Vagina (tissue), 2 donors: ENCODE measurements around the gene STXBP6.

Experiments
- POLR2A ChIP-seq, 2 donors: fragments of 450-650 bp; IDR thresholded peaks; one replicate each; pipeline ENCODE4 v1.6.1; 2017; ENCODE audit warnings: antibody characterized with exemption in 2 of 2, mild to moderate bottlenecking in 2 of 2, moderate library complexity in 2 of 2
- POLR2AphosphoS5 ChIP-seq, 2 donors: sonication (generic); formaldehyde crosslinking; IDR thresholded peaks; one replicate each; pipeline ENCODE4 v1.9.0; 2017; ENCODE audit warnings: antibody characterized with exemption in 2 of 2, mild to moderate bottlenecking in 2 of 2, low read depth in 1 of 2; ENCODE audit not compliant: insufficient read depth in 1 of 2
- TF ChIP-seq, protein P1 (sequence below), 3 experiments: fragments of 450-650 bp in 2 of 3; fragments of 200-600 bp in 1 of 3; sonication (generic) in 1 of 3; IDR thresholded peaks; one replicate each; pipeline ENCODE4 v1.5.1; 2017 to 2019; ENCODE audit warnings: antibody characterized with exemption in 3 of 3, mild to moderate bottlenecking in 2 of 3, moderate library complexity in 2 of 3

DNA sequence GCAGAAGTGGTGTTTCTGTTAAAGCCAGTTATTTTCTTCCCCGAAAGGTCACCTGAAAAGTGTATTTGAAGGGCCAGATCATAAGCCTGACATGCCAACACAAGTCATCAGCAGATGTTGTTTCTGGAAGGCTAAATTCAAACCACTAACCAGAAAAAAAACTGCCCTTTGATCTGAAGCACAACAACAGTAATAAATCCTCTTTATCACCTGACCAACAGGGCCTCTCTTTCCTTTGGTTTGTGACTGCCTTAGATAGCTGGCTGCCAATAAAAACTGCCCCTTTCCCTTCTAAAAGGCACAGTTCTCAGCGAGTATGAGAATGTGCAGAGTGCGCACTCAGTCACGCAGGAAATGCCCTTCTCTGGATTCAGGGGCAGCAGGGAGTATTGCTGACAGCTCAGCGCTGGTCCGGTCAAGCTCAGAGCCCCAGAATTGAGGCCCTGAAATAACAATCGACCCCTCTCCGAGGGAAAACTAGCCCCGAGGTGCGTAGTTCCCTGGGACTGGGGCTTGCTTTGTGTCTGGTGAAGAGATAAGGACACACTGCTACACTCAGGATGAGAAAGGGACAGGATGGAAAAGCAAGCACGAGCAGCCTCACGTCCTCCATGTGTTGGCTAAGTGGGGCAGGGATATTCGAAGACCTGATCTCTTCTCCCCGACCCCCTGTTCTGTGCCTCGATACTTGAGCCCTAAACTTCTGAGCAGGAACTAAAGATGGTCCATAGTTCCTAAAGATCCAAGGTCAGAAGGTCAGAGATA is 231.7 kb downstream of the STXBP6 start:
- TF ChIP-seq, protein P1, sequence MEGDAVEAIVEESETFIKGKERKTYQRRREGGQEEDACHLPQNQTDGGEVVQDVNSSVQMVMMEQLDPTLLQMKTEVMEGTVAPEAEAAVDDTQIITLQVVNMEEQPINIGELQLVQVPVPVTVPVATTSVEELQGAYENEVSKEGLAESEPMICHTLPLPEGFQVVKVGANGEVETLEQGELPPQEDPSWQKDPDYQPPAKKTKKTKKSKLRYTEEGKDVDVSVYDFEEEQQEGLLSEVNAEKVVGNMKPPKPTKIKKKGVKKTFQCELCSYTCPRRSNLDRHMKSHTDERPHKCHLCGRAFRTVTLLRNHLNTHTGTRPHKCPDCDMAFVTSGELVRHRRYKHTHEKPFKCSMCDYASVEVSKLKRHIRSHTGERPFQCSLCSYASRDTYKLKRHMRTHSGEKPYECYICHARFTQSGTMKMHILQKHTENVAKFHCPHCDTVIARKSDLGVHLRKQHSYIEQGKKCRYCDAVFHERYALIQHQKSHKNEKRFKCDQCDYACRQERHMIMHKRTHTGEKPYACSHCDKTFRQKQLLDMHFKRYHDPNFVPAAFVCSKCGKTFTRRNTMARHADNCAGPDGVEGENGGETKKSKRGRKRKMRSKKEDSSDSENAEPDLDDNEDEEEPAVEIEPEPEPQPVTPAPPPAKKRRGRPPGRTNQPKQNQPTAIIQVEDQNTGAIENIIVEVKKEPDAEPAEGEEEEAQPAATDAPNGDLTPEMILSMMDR (IDR thresholded peaks at IDR 0.05), result no peak
- no peak for TF ChIP-seq POLR2A (IDR thresholded peaks at IDR 0.05)
- no peak for TF ChIP-seq POLR2AphosphoS5 (IDR thresholded peaks at IDR 0.05; ENCODE audit: insufficient read depth in 1 of 2, low read depth in 1 of 2)
